C4-2B (cell line): ENCODE data around the gene LRP1B.

Experiments used
- H3K27ac ChIP-seq: fragments of 450-650 bp; 2 replicates; pipeline ENCODE4 v1.5.1; 2017
- CTCF ChIP-seq: fragments of 450-650 bp; conservative IDR thresholded peaks from 2 replicates; pipeline ENCODE4 v1.5.1; 2017; ENCODE audit warnings: mild to moderate bottlenecking
- ZFX ChIP-seq: fragments of 450-650 bp; IDR thresholded peaks from 2 replicates; pipeline ENCODE4 v1.6.1; 2017

The LRP1B gene

GRCh38 chr2:141610564-141611175 is 520.1 kb downstream of the LRP1B start:
- TF ChIP-seq CTCF: no peak
- TF ChIP-seq ZFX: no peak
- no peak overlapping the region for H3K27ac ChIP-seq

- no peak overlapping the region for H3K27ac ChIP-seq
- no peak for TF ChIP-seq ZFX
- no peak for TF ChIP-seq CTCF
These were observed 525.7 kb downstream of the LRP1B start for GRCh38 chr2:141605163-141605562.

- H3K27ac ChIP-seq: no peak overlapping the region
- no peak for TF ChIP-seq ZFX
These were observed 529.2 kb downstream of the LRP1B start for GRCh38 chr2:141601511-141602152.

- no peak for TF ChIP-seq ZFX
- TF ChIP-seq CTCF: no peak
- no peak overlapping the region for H3K27ac ChIP-seq
These were observed 531.1 kb downstream of the LRP1B start for GRCh38 chr2:141599721-141600120.

GRCh38 chr2:141598982-141599381 is 531.8 kb downstream of the LRP1B start:
- no peak overlapping the region for H3K27ac ChIP-seq
- TF ChIP-seq ZFX: no peak
- TF ChIP-seq CTCF: no peak

GRCh38 chr2:141595316-141595920 is 535.4 kb downstream of the LRP1B start:
- TF ChIP-seq CTCF (no peak), ZFX (no peak)
- H3K27ac ChIP-seq: no peak overlapping the region

GRCh38 chr2:141591787-141592186 is 539.0 kb downstream of the LRP1B start:
- no peak overlapping the region for H3K27ac ChIP-seq
- TF ChIP-seq ZFX (no peak), CTCF (no peak)

GRCh38 chr2:141590620-141591019 is 540.2 kb downstream of the LRP1B start:
- TF ChIP-seq CTCF (no peak), ZFX (no peak)
- no peak overlapping the region for H3K27ac ChIP-seq
